H1 (cell line): ENCODE measurements around the gene SLC6A18. TPM values are rescaled to one million over a fixed set of nuclear protein-coding genes. Genes with fewer than 3 reads are reported as not detected.

ENCODE experiments used
- CHD7 ChIP-seq: fragments of 300-600 bp; sonication (generic); IDR thresholded peaks from 2 replicates; pipeline ENCODE4 v1.7.1; 2012; ENCODE audit warnings: low read length, moderate library complexity, mild to moderate bottlenecking, inconsistent platforms; ENCODE audit not compliant: insufficient replicate concordance
- MAX ChIP-seq: IDR thresholded peaks from 2 replicates; pipeline ENCODE4 v1.6.1; 2012; ENCODE audit warnings: inconsistent platforms
- SP4 ChIP-seq: IDR thresholded peaks from 2 replicates; pipeline ENCODE4 v1.6.1; 2012; ENCODE audit warnings: low read length, inconsistent platforms
- polyA plus RNA-seq, 7 experiments: library from polyadenylated mRNA; depleted of rRNA in 3 of 7; stranded (reverse) in 5 of 7; unstranded in 2 of 7; fragments of >200 nt in 5 of 7; fragments of 200-250 nt in 2 of 7; gene quantifications; 1 replicate in 5 of 7; 2 replicates in 1 of 7; 4 replicates in 1 of 7; pipeline versions ENCODE4 v1.2.1 to v1.2.3, GENCODE V29; 2011 to 2013; ENCODE audit warnings: missing spikeins in 2 of 7, mixed read lengths in 2 of 7
- total RNA-seq: library from RNA; stranded (reverse); fragmentation: NEBNext Ultra II Directional; extraction: Animal tissue kit (Norgen Biotek cat#: 25700); gene quantifications from 2 replicates; pipeline ENCODE4 v1.2.1, GENCODE V29; 2021

Gene SLC6A18
- total and polyA plus RNA-seq, 2 of the 8 experiments (the other 6 are each of a cell fraction or from before 2014, with no cell fraction given) = not detected

- TF ChIP-seq CHD7 (no peak), MAX (no peak), SP4 (no peak)
- TF ChIP-seq, all 59 proteins: peak for 0
Observed at GRCh38 chr5:1200495-1201326, 24.5 kb upstream of the SLC6A18 start (continued).
